GM12892 (cell line): ENCODE measurements around the gene JPH4.

Experiments
- POLR2A ChIP-seq: IDR thresholded peaks from 2 replicates; pipeline ENCODE4 v1.6.1; 2011; ENCODE audit warnings: low read depth, low read length, control low read depth
- TAF1 ChIP-seq: IDR thresholded peaks from 2 replicates; pipeline ENCODE4 v1.6.1; 2011; ENCODE audit warnings: low read depth, mild to moderate bottlenecking, control low read depth, low read length, borderline replicate concordance

DNA sequence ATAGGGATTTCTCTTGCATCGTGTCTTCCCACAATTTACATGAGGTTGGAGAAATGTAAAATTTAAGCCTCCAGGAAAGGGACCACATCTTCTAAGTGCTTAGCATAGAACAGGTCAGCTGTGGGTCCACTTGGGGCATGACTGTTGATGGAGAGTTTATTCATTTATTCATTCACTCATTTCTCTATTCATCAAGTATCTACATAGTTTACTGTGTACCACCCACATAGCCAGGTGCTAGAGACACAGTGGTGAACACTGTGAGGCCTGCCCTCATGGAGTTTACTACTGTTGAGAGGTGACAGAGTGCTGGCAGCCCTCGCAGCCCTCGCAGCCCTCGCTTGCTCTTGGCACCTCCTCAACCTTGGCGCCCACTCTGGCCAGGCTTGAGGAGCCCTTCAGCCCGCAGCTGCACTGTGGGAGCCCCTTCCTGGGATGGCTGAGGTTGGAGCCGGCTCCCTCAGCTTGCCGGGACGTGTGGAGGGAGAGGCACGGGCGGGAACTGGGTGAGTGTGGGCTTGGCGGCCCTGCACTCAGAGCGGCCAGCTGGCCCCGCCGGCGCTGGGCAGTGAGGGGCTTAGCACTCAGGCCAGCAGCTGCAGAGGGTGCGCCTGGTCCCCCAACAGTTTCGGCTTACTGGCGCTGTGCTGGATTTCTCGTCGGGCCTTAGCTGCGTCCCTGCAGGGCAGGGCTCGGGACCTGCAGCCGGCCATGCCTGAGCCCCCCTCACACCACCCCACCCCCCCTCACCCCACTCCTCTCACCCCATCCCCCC lies 1.7 kb upstream of the JPH4 start:
- TF ChIP-seq POLR2A = no peak
- TF ChIP-seq TAF1 = no peak
